ENCODE results near the gene CREB5. TPM values are rescaled to one million over a fixed set of nuclear protein-coding genes. Genes with fewer than 3 reads are reported as not detected.

Gene CREB5
- total RNA-seq, 1 experiment from 2014 or later: 0.49 TPM

GRCh38 chr7:28718545-28718944, 306.2 kb downstream of the CREB5 start (continued):
- no peak for TF ChIP-seq REST (IDR thresholded peaks at IDR 0.05; ENCODE audit: low read depth)
- no peak for TF ChIP-seq YY1 (IDR thresholded peaks at IDR 0.05; ENCODE audit: extremely low read depth, insufficient replicate concordance, low read depth, low read length)
- TF ChIP-seq, protein P1, sequence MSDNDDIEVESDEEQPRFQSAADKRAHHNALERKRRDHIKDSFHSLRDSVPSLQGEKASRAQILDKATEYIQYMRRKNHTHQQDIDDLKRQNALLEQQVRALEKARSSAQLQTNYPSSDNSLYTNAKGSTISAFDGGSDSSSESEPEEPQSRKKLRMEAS (IDR thresholded peaks at IDR 0.05): no peak

DNA sequence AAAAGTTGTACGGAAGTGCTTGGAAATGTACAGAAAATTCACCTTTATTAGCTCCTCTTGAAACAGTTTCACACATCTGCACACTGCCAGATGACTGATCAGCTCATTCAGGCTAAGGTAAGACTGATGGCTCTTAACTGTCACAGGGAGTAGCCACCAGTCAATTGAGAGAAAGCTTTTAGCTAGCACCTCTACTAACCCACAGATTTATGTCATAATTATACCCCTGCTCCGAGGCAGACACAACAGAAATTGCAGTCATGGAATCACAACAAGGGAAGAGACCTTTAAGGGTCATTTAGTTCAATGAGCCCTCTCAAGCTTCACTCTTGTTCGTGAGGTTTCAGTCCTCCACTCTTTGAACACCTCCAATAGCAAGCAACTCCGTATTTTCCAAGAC, 310.4 kb downstream of the CREB5 start:
- intact Hi-C loops (cut with micrococcal nuclease): no loop called here
- Histone ChIP-seq H3K4me1 (ENCODE audit: control insufficient read depth in 1 of 2, insufficient read depth in 2 of 2, low read length in 2 of 2) (no peaks in the 10 kb centered on the region), H3K79me2 (ENCODE audit: insufficient read depth, low read length) (no peaks in the 10 kb centered on the region), H3K9me2 (ENCODE audit: insufficient read depth) (no peaks in the 10 kb centered on the region), H4K20me1 (ENCODE audit: insufficient read depth) (no peaks in the 10 kb centered on the region), H3K4me2 (ENCODE audit: low read length) (no peak overlapping the region), H3K27ac (ENCODE audit: low read depth, low read length) (no peak overlapping the region), H3K9ac (ENCODE audit: low read length) (no peak overlapping the region), H3K36me3 (ENCODE audit: control insufficient read depth in 1 of 2, insufficient read depth in 2 of 2, low read length in 2 of 2) (no peaks in the 10 kb centered on the region), H3K27me3 (ENCODE audit: insufficient read depth, low read length) (peaks cover 12% of the 10 kb centered on the region; the same call in 1 of the 2 replicates), H3K9me3 (ENCODE audit: control insufficient read depth in 1 of 2, insufficient read depth in 1 of 2, low read depth in 1 of 2, low read length in 2 of 2) (no peaks in the 10 kb centered on the region), H2AFZ (ENCODE audit: low read depth, low read length, poor library complexity, severe bottlenecking) (no peak overlapping the region), H3K4me3 (replicated peaks in 1 of 2; ENCODE audit: low read depth in 1 of 2, low read length in 2 of 2) (no peak overlapping the region)
- ChIA-PET RAD21 (ENCODE audit: low non-redundant PET in 1 of 2, low total read pairs in 2 of 2, uncharacterized antibody in 2 of 2, unreplicated experiment in 2 of 2) (no interaction called here), POLR2A (no interaction called here), CTCF (interaction anchor here (0.5 kb wide), 1 partner anchor 131 kb away, joined by 3 read pairs; no protein-coding TSS in a partner anchor)
- no peak for ATAC-seq
- no TSS peak for BruUV-seq (replicated peaks)
- TF ChIP-seq RAD21 (IDR thresholded peaks at IDR 0.05; ENCODE audit: low read depth) (no peak), EZH2 (IDR thresholded peaks at IDR 0.05) (no peak), EZH2phosphoT487 (IDR thresholded peaks at IDR 0.05; ENCODE audit: borderline replicate concordance) (no peak), ELF1 (IDR thresholded peaks at IDR 0.05; ENCODE audit: borderline replicate concordance, low read depth) (no peak), YY1 (IDR thresholded peaks at IDR 0.05; ENCODE audit: extremely low read depth, insufficient replicate concordance, low read depth, low read length) (no peak), ZBTB33 (IDR thresholded peaks at IDR 0.05; ENCODE audit: extremely low read depth, insufficient replicate concordance, low read length) (no peak), CBX3 (IDR thresholded peaks at IDR 0.05; ENCODE audit: low read depth) (no peak), POLR2A (IDR thresholded peaks at IDR 0.05; ENCODE audit: borderline replicate concordance, extremely low read depth, insufficient read depth, insufficient read length) (no peak), ZNF274 (IDR thresholded peaks at IDR 0.05; ENCODE audit: low read depth, low read length) (no peak)
- DNase-seq (ENCODE audit: low read depth, low spot score): no peak
